ENCODE results near the gene RAVER2. TPM values are rescaled to one million over a fixed set of nuclear protein-coding genes. Genes with fewer than 3 reads are reported as not detected.

Gene RAVER2
- total RNA-seq, 2 experiments from 2014 or later = 0.08 TPM; not detected in 1

DNA sequence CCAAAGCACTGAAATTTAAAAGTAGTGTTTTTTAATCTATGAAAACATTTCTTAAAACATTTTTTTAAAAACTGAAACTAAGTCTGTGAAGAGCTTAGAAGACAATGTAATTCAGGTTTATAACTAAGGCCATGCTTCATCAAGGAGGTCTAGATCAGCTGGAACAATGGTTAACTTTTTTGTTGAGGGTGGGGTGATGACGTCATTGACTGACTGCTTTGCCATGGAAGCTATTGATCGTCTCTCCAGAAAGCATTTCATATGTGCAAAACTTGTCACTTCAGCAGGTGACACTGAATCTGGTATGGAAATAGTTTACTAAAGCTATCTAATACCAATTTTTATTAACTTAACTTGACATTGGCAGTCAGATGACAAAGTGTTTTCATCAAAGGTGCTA is 21.0 kb downstream of the RAVER2 start:
- Histone ChIP-seq H2AFZ (ENCODE audit: low read length) (no peak overlapping the region), H4K20me1 (ENCODE audit: insufficient read depth, low read length) (no peaks in the 10 kb centered on the region), H3K4me2 (ENCODE audit: low read length) (no peak overlapping the region), H3K36me3 (ENCODE audit: insufficient read depth, low read length) (no peaks in the 10 kb centered on the region), H3K79me2 (ENCODE audit: insufficient read depth, low read depth, low read length) (no peaks in the 10 kb centered on the region), H3K9me3 (ENCODE audit: low read length) (no peaks in the 10 kb centered on the region), H3K4me3 (ENCODE audit: low read depth, low read length, poor library complexity, severe bottlenecking) (no peak overlapping the region), H3K4me1 (ENCODE audit: insufficient read depth, low read length, poor library complexity, severe bottlenecking) (no peaks in the 10 kb centered on the region), H3K9me2 (ENCODE audit: insufficient read depth, low read length) (no peaks in the 10 kb centered on the region), H3K27ac (ENCODE audit: low read depth, low read length, poor library complexity, severe bottlenecking) (no peak overlapping the region)
- ChIA-PET POLR2A (interaction anchor here (1.5 kb wide), 1 partner anchor 14 kb away, joined by 3 read pairs; no protein-coding TSS in a partner anchor), CTCF (ENCODE audit: unreplicated experiment) (no interaction called here)
- no TSS peak for BruUV-seq (replicated peaks)
- no peak for DNase-seq (ENCODE audit: low spot score)
- intact Hi-C loops (cut with micrococcal nuclease; ENCODE audit: unreplicated experiment) = no loop called here
- TF ChIP-seq EZH2phosphoT487 (IDR thresholded peaks at IDR 0.05; ENCODE audit: borderline replicate concordance, low read depth, low read length) = no peak
- TF ChIP-seq CTCF (conservative IDR thresholded peaks at IDR 0.05; ENCODE audit: low read length) = no peak

DNA sequence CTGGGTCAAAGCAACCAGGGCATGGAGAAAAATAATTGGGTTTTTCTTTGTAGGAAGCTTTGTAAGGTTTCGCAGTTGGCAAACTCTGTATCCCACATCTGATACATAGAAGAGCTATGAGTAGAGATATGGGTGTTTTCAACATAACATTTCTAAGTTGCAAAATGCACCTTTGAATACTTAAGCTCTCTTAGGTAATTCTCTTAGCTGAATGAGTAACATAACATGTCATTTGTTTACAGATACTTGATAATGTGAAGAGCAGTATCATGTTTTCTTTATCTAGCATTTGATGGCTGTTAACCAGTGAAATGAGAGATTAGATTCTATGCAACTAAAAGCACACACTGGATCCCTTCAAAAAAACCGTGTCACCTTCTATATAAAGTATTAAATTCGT is 21.6 kb downstream of the RAVER2 start:
- POLR2A ChIA-PET = interaction anchor here (0.6 to 1.5 kb wide), 2 partner anchors 14 to 1144 kb away, joined by 3 read pairs; no protein-coding TSS in a partner anchor
- Histone ChIP-seq H3K9me2 (ENCODE audit: insufficient read depth, low read length) (no peaks in the 10 kb centered on the region), H3K4me3 (ENCODE audit: low read depth, low read length, poor library complexity, severe bottlenecking) (no peak overlapping the region), H3K36me3 (ENCODE audit: insufficient read depth, low read length) (no peaks in the 10 kb centered on the region), H4K20me1 (ENCODE audit: insufficient read depth, low read length) (no peaks in the 10 kb centered on the region), H2AFZ (ENCODE audit: low read length) (no peak overlapping the region), H3K27ac (ENCODE audit: low read depth, low read length, poor library complexity, severe bottlenecking) (no peak overlapping the region), H3K9me3 (ENCODE audit: low read length) (no peaks in the 10 kb centered on the region), H3K4me2 (ENCODE audit: low read length) (no peak overlapping the region), H3K79me2 (ENCODE audit: insufficient read depth, low read depth, low read length) (no peaks in the 10 kb centered on the region), H3K4me1 (ENCODE audit: insufficient read depth, low read length, poor library complexity, severe bottlenecking) (no peaks in the 10 kb centered on the region)
- intact Hi-C loops (cut with micrococcal nuclease; ENCODE audit: unreplicated experiment) = no loop called here
- no TSS peak for BruUV-seq (replicated peaks)
- no peak for DNase-seq (ENCODE audit: low spot score)
- CTCF ChIA-PET (ENCODE audit: unreplicated experiment) = no interaction called here
- TF ChIP-seq EZH2phosphoT487 (IDR thresholded peaks at IDR 0.05; ENCODE audit: borderline replicate concordance, low read depth, low read length) (no peak), CTCF (conservative IDR thresholded peaks at IDR 0.05; ENCODE audit: low read length) (no peak)

- POLR2A ChIA-PET = interaction anchor here (0.6 to 0.7 kb wide), 2 partner anchors 375 to 472 kb away, joined by 3 to 7 read pairs; no protein-coding TSS in a partner anchor
- Histone ChIP-seq H3K9me2 (ENCODE audit: insufficient read depth, low read length) (no peaks in the 10 kb centered on the region), H3K4me1 (ENCODE audit: insufficient read depth, low read length, poor library complexity, severe bottlenecking) (no peaks in the 10 kb centered on the region), H2AFZ (ENCODE audit: low read length) (no peak overlapping the region), H3K79me2 (ENCODE audit: insufficient read depth, low read depth, low read length) (no peaks in the 10 kb centered on the region), H3K4me3 (ENCODE audit: low read depth, low read length, poor library complexity, severe bottlenecking) (no peak overlapping the region), H3K36me3 (ENCODE audit: insufficient read depth, low read length) (no peaks in the 10 kb centered on the region), H3K4me2 (ENCODE audit: low read length) (no peak overlapping the region), H4K20me1 (ENCODE audit: insufficient read depth, low read length) (no peaks in the 10 kb centered on the region), H3K9me3 (ENCODE audit: low read length) (no peaks in the 10 kb centered on the region), H3K27ac (ENCODE audit: low read depth, low read length, poor library complexity, severe bottlenecking) (no peak overlapping the region)
- intact Hi-C loops (cut with micrococcal nuclease; ENCODE audit: unreplicated experiment) = no loop called here
- BruUV-seq (replicated peaks) = no TSS peak
- no peak for TF ChIP-seq EZH2phosphoT487 (IDR thresholded peaks at IDR 0.05; ENCODE audit: borderline replicate concordance, low read depth, low read length)
- TF ChIP-seq CTCF (conservative IDR thresholded peaks at IDR 0.05; ENCODE audit: low read length) = no peak
- DNase-seq (ENCODE audit: low spot score) = no peak
- CTCF ChIA-PET (ENCODE audit: unreplicated experiment) = no interaction called here
These were observed 24.6 kb downstream of the RAVER2 start for GRCh38 chr1:64769482-64769881.
